Vagina (tissue), 2 donors: ENCODE results near the gene HIPK2. TPM values are rescaled to one million over a fixed set of nuclear protein-coding genes. Genes with fewer than 3 reads are reported as not detected.

Experiments used
- DNase-seq, 2 donors: peaks; one replicate each; pipeline ENCODE4 v3.0.0-alpha.2; 2017; ENCODE audit errors: extremely low spot score in 2 of 2
- H3K27ac ChIP-seq: fragments of 200-600 bp; sonication (generic); one replicate; pipeline ENCODE4 v1.5.1; 2019
- H3K27me3 ChIP-seq: fragments of 200-600 bp; sonication (generic); one replicate; pipeline ENCODE4 v1.5.1; 2019
- H3K36me3 ChIP-seq, 2 donors: fragments of 200-600 bp; sonication (generic); one replicate each; pipeline ENCODE4 v1.5.1; 2017 to 2019
- H3K4me1 ChIP-seq: fragments of 200-600 bp; sonication (generic); one replicate; pipeline ENCODE4 v1.5.1; 2019
- H3K4me3 ChIP-seq, 2 donors: fragments of 200-600 bp; sonication (generic); 1 replicate in 1 of 2; 2 replicates in 1 of 2; pipeline ENCODE4 v1.5.1; 2016 to 2019
- H3K9me3 ChIP-seq: fragments of 200-600 bp; sonication (generic); one replicate; pipeline ENCODE4 v1.5.1; 2019
- CTCF ChIP-seq, 3 experiments: fragments of 450-650 bp in 2 of 3; fragments of 200-600 bp in 1 of 3; sonication (generic) in 1 of 3; IDR thresholded peaks; one replicate each; pipeline ENCODE4 v1.5.1; 2017 to 2019; ENCODE audit warnings: antibody characterized with exemption in 3 of 3, mild to moderate bottlenecking in 2 of 3, moderate library complexity in 2 of 3
- POLR2A ChIP-seq, 2 donors: fragments of 450-650 bp; IDR thresholded peaks; one replicate each; pipeline ENCODE4 v1.6.1; 2017; ENCODE audit warnings: antibody characterized with exemption in 2 of 2, mild to moderate bottlenecking in 2 of 2, moderate library complexity in 2 of 2
- POLR2AphosphoS5 ChIP-seq, 2 donors: sonication (generic); formaldehyde crosslinking; IDR thresholded peaks; one replicate each; pipeline ENCODE4 v1.9.0; 2017; ENCODE audit warnings: antibody characterized with exemption in 2 of 2, mild to moderate bottlenecking in 2 of 2, low read depth in 1 of 2; ENCODE audit not compliant: insufficient read depth in 1 of 2
- intact Hi-C: fragments of 100-400 bp; cut with DNase I; formaldehyde crosslinking; loops from one replicate; pipeline ENCODE4 v1.15.1; 2023
- total RNA-seq: library from RNA; depleted of rRNA; stranded (reverse); fragments of >200 nt; gene quantifications from one replicate; pipeline ENCODE4 v1.2.3, GENCODE V29; 2016

HIPK2 gene
- total RNA-seq, 1 donor from 2014 or later = 21.9 TPM

DNA sequence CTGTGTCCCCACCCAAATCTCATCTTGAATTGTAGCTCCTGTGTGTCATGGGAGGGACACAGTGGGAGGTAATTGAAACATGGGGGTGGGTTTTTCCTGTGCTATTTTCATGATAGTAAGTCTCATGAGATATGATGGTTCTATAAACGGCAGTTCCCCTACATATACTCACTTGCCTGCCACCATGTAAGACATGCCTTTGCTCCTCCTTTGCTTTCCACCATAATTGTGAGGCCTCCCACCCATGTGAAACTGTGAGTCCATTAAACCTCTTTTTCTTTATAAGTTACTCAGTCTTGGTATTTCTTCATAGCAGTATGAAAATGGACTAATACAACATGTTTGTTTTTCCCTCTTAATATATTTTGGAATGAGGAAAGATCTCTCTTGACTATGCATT lies 26.8 kb upstream of the HIPK2 start:
- no peak overlapping the region for H3K27ac ChIP-seq
- peak in 1 of 2 donors; percentile 42 for DNase-seq
- H3K27me3 ChIP-seq = no peaks in the 10 kb centered on the region
- intact Hi-C loops = no loop called here
- TF ChIP-seq POLR2A (IDR thresholded peaks at IDR 0.05) (no peak), POLR2AphosphoS5 (IDR thresholded peaks at IDR 0.05; ENCODE audit: insufficient read depth in 1 of 2, low read depth in 1 of 2) (no peak), CTCF (IDR thresholded peaks at IDR 0.05) (no peak)
- H3K9me3 ChIP-seq = no peaks in the 10 kb centered on the region
- no peak overlapping the region for H3K4me3 ChIP-seq
- no peaks in the 10 kb centered on the region for H3K36me3 ChIP-seq
- H3K4me1 ChIP-seq = no peaks in the 10 kb centered on the region

DNA sequence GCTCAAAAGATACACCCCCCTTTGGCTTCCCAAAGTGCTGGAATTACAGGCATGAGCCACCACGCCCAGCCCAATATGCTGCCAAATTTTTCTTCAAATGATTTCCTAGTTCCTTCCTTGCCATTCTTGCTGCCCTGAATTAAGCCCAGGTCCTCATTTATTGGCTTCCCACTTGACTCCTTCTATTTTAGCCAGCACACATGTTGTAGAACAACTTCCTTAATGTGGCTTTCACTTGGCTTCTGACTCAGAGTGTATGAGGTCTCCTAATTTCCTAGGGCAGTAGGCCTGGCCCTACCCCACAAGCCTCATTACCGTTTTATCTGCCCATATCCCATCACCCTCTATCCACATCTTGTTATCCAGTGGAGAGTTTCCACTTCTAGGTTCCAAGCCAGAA lies 21.8 kb upstream of the HIPK2 start:
- Histone ChIP-seq H3K27ac (no peak overlapping the region), H3K4me1 (no peaks in the 10 kb centered on the region), H3K9me3 (no peaks in the 10 kb centered on the region), H3K4me3 (no peak overlapping the region), H3K36me3 (no peaks in the 10 kb centered on the region), H3K27me3 (no peaks in the 10 kb centered on the region)
- intact Hi-C loops = no loop called here
- TF ChIP-seq POLR2A (IDR thresholded peaks at IDR 0.05) = no peak
- DNase-seq = peak in 1 of 2 donors; percentile 47

GRCh38 chr7:139798892-139799291 lies 21.1 kb upstream of the HIPK2 start:
- H3K27me3 ChIP-seq = no peaks in the 10 kb centered on the region
- H3K27ac ChIP-seq = no peak overlapping the region
- H3K36me3 ChIP-seq = no peaks in the 10 kb centered on the region
- no peak for DNase-seq
- no peaks in the 10 kb centered on the region for H3K9me3 ChIP-seq
- H3K4me3 ChIP-seq = no peak overlapping the region
- intact Hi-C loops = no loop called here
- no peaks in the 10 kb centered on the region for H3K4me1 ChIP-seq
- TF ChIP-seq POLR2AphosphoS5 (IDR thresholded peaks at IDR 0.05; ENCODE audit: insufficient read depth in 1 of 2, low read depth in 1 of 2) (no peak), CTCF (IDR thresholded peaks at IDR 0.05) (no peak), POLR2A (IDR thresholded peaks at IDR 0.05) (no peak)

GRCh38 chr7:139798221-139798620 lies 20.4 kb upstream of the HIPK2 start:
- intact Hi-C loops = no loop called here
- Histone ChIP-seq H3K36me3 (no peaks in the 10 kb centered on the region), H3K4me3 (no peak overlapping the region), H3K27me3 (no peaks in the 10 kb centered on the region), H3K4me1 (no peaks in the 10 kb centered on the region), H3K9me3 (no peaks in the 10 kb centered on the region), H3K27ac (no peak overlapping the region)
- DNase-seq = no peak
- no peak for TF ChIP-seq POLR2AphosphoS5 (IDR thresholded peaks at IDR 0.05; ENCODE audit: insufficient read depth in 1 of 2, low read depth in 1 of 2)
- no peak for TF ChIP-seq CTCF (IDR thresholded peaks at IDR 0.05)
- no peak for TF ChIP-seq POLR2A (IDR thresholded peaks at IDR 0.05)

- intact Hi-C loops = no loop called here
- Histone ChIP-seq H3K9me3 (no peaks in the 10 kb centered on the region), H3K36me3 (no peaks in the 10 kb centered on the region)
Observed at GRCh38 chr7:139797607-139798006, 19.8 kb upstream of the HIPK2 start.

More at GRCh38 chr7:139797607-139798006, 19.8 kb upstream of the HIPK2 start:
- H3K27ac ChIP-seq = no peak overlapping the region
- no peak overlapping the region for H3K4me3 ChIP-seq
- H3K27me3 ChIP-seq = no peaks in the 10 kb centered on the region
- no peak for DNase-seq
- H3K4me1 ChIP-seq = no peaks in the 10 kb centered on the region
- no peak for TF ChIP-seq POLR2AphosphoS5 (IDR thresholded peaks at IDR 0.05; ENCODE audit: insufficient read depth in 1 of 2, low read depth in 1 of 2)
- no peak for TF ChIP-seq POLR2A (IDR thresholded peaks at IDR 0.05)
- TF ChIP-seq CTCF (IDR thresholded peaks at IDR 0.05) = no peak
